GM18508 (cell line): ENCODE results near the gene RFX4.
"Not testable (repeated sequence)": the region's sequence is repeated elsewhere in the genome, so short reads cannot be mapped to it uniquely, and the experiment has no call there.

Experiments
- ATAC-seq: cut with Tn5 transposase; IDR thresholded peaks from one replicate; pipeline ENCODE4 v1.9.1; 2021; ENCODE audit warnings: moderate number of reproducible peaks; ENCODE audit not compliant: insufficient read depth, unreplicated experiment

The RFX4 gene

DNA sequence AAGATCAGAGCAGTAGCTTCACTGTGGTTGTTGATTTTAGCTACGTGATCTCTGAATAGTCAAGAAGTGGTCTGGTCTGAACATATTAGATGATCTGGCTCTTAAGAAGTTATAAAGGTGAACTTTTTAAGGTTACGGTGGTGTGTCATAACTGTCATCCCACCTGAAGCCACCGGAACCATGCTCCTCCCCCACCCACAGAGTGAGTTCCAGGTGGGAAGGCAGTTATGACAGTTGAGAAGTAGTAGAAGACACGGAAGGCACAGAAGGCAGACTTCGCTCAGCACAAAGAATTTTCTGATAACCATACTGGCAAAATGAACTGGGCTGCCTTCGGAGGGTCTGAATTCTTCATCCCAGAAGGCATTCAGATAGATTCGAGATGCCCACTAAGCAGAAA lies 101.7 kb downstream of the RFX4 start:
- ATAC-seq: no peak

DNA sequence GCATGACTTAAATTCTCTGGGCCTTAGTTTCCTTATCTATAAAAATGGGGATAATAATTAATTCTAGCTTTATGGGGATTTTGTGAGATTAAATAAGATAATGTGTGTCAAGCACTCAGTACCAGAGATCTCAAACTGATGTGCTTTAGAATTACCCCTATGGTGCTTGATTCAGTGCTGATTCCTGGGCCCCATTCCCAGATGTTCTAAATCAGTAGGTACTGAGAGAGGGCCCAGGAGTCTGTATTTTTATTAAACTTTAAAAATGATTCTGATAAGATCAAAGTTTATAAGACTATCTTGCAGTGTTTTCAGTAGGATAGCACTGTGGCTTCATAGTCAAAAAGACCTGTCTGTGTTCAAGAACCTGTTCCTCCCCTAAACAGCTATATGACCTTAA lies 102.6 kb downstream of the RFX4 start:
- ATAC-seq: no peak

DNA sequence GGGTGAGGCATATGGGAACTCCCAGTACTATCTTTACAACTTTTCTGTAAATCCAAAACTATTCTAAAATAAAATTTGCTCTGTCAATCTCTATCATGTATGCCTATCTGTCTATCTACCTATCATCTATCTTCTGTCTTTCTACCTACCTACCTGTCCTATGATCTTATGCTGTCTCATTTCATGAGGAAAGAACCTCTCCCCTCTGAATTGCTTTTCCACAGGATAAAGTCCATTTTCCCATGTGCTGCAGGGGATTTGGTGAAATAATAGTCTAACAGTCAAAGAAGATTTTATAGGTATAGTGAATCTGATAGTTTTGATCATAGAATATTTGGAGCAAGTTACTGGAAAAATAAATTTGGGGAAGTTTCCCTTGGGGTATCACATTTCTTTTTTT lies 104.9 kb downstream of the RFX4 start:
- no peak for ATAC-seq

DNA sequence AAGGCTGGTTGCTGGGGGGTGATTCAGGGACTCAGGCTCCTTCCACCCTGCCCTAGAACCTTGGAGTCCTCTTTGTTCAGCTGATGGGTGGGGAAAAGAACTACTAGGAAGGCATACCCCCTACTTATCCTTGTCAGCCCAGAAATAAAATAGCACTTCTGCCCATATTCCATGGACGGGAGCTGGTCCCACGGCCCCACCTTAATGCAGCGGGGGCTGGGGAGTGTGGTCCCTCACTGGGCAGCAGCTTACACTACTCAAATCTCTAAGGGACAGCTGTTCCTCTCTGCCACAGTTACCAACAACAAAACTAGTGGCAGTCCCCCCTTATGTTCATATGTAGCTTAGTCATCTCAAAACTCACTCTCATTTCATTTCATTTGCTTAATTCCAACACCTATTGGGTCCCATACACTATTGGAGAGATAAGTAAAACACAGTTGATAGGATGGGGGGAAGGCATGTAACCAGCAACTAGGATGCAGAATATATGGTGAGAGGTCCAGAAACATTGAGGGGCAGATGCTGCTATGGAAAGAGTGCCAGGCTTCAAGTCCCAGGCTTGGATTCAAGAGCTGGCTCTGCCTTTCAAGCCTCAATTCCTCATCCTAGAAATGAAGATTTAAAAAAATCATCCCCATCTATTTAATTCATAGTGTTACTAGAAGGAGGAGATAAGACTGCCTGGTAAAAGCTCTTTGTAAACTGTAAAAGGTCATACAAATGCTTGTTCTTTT lies 107.9 kb downstream of the RFX4 start:
- ATAC-seq: no peak

DNA sequence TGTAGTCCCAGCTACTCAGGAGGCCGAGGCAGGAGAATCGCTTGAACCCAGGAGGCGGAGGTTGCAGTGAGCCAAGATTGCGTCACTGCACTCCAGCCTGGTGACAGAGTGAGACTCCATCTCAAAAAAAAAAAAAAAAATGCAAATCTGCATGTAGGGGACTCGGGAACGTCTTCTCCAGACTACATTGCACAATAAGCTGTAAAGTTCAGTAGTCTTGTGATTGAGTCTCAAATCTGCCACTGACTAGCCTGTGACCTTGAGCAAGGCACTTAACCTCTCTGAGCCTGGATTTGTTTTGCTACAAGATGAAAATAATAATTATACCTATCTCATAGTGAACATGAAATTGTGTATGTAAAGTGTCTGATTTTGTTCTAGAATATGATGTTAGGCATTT lies 109.2 kb downstream of the RFX4 start:
- not testable (repeated sequence) for ATAC-seq

DNA sequence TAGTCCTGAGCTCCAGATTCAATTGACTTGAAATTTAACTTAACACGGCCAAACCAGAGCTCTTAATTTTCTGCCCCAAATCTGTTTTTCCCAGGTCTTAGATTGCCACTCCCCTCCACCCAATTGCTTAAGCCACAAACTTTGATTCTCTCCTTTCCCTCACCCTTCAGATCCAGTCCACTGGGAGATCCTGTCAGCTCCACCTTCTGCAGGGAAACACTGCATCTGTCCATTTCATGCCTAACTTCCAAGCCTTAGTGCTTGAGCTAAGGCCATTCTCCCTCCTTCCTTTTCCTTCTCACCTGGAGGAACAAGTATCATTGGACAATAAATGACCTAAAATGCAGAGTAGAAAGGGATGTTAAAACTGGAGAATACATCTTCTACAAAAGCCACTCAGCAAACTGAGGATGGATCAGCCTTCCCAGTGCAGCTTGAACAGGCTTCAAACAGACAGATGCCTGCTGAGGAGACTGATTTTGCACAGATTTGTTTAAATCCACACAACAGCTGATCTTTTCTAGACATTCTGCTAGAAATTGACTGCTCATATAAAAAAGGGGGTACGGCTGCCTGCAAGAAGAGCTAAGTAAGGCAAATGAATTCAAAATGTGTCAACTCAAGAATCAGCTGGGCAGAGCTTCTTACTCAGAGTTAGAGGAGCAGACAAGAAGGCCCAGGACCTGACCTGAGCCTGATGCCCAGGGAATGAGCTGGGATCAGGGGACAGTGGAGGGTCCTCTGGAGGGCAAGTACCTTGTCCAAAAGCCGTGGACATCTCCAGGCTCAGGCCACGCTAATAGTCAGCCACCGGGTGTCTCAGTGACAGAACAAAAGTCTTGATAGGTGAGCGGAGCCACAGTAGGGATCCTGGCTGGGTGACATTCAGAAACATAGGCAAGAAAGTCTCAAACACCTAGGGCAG lies 110.4 kb downstream of the RFX4 start:
- ATAC-seq: no peak

DNA sequence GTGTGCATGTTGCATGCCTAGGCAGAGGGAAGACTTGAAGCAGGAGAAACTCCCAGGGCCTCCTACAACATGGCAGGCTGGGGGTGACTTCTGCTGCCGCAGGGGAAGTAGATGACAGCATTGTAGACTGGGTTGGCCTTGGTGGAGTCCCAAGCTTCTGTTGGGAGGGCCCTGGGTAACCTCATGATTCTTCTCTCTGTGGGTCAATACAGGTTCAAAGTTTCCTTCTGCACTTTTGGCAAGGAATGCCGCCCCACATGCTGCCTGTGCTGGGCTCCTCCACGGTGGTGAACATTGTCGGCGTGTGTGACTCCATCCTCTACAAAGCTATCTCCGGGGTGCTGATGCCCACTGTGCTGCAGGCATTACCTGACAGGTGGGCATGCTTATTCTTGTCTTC lies 113.3 kb downstream of the RFX4 start:
- no peak for ATAC-seq

DNA sequence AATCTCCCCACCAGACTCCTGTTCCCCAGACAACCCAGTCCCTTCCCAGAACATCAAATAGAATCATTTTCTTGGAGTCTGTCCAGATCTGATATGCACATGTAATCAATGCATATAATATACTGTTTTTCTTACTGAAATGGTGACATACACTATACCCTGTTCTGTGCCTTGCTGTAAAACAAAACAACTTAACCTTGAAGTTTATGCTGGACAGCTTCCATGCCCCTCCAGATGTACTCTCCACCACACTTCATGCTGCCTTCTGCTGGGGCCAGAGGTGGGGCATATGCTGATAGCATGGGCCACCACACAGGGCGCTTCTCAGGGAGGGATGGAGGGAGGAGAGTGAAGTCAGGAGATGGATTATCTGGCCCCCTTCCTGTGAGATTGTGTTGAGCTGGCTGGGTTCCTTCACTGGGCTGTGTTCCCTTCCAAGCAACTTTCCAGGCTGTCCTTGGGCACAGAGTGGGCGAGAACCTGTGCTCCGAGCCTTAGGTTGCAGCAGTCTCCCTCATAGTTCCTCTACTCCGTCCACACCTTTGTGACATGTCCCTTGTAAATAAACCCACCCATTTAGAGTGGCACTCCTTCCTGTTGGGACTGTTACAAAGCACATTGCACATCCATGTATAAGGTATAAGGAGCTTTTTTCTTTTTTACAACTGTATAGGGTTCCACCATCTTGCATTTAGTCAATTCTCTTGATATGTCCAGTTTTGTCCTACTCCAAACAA lies 114.0 kb downstream of the RFX4 start:
- ATAC-seq: no peak

DNA sequence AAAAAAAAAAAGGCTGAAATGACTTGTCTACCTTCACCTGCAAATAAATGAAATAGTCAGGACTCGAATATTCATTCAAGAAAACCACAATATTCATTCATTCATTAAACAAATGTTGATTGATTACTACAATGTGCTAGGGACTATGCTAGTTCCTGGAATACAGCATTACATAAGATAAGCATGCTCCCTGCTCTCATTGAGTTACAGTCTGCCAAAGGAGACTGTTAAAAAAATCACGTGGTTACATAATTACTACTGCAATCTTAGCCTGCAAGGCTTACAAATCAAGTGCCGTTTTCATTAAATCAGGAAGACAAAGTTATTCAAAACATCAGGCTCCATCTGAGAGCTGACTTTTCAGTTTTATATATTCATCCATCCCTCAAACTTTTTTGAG lies 121.3 kb downstream of the RFX4 start:
- ATAC-seq: no peak

DNA sequence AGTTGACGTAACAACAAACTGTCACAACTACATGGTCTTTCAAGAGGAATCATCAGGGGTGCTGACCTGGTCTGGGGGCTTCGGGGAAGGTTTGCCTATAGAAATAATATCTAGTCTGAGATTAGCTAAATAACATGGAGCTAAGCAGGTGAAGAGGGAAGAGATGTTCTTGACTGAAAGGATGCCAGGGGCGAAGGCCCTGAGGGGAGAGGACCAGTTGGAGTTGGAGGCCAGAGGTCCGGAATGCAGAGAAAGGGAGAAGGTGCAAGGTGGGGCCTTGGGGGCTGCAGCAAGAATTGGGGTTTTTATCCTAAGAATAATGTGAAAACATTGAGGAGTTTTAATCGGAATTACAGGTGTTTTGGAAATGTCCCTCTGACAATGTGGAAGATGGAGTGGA lies 123.2 kb downstream of the RFX4 start:
- ATAC-seq: no peak

DNA sequence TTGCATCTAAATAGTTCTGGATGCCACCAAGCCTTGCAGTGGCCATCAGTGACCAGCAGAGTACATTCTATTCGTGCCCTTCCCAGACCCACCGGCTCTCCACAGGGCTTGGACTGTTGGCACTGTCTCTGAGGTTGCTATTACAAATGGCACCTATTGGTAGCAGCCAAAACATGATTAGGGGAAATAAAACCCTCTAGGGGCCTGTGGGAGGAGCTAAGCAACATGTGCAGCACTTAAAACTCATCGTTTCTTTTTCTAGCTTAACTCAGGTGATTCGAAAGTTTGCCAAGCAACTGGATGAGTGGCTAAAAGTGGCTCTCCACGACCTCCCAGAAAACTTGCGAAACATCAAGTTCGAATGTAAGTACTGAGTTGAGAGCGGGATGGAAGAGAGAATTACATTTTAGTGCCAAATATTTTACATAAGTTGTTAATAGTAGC lies 126.3 kb downstream of the RFX4 start:
- no peak for ATAC-seq

DNA sequence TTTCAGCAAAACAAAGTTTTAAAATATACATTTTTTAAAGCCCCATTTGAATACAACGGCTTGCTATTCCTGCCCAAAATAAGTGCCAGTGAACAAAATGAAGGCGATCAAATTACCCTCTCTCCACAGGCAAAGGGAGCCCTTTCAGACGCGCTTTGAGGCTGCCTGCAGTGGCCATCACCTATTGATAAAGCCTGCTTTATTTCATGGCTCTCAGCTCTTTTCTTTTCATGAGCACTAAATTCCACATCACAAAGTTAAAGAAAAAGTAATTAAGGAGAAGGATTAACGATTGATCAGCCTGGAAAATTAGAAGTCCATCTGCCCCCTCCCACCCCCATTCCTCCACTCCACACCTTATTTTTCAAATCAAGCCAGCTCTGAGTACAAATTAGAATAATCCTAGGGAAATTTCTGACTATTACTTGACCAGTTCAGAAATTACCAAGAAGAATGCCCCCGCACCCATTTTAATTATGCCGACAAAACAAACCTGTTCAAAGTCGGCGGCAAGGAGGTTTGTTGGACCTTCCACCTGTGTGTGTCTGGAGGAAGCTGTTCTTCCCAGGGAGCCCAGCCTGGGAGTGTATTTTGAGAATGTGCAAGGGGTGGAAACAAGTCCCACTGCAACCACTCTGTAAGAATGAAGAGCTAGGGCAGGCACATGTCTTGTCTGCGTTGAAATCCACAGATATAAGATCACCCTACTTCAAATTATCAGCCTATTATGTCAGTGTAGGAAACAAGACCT lies 127.5 kb downstream of the RFX4 start:
- no peak for ATAC-seq

DNA sequence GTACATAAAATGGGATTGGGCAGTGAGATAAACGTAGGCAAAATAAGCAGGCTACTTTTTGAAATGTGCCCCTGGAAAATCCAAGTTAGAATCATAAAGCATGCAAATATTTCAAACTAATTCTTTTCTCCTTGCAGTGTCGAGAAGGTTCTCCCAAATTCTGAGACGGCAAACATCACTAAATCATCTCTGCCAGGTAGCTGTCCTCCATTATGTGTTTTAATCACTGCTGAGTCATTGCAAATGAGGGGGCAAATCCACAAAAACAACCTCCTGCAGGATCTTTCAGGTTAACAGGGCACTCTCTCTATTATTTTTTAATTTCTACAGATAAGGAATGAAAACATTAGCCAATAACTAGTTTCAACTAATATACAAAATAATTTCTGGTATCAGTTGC lies 128.5 kb downstream of the RFX4 start:
- ATAC-seq: no peak

DNA sequence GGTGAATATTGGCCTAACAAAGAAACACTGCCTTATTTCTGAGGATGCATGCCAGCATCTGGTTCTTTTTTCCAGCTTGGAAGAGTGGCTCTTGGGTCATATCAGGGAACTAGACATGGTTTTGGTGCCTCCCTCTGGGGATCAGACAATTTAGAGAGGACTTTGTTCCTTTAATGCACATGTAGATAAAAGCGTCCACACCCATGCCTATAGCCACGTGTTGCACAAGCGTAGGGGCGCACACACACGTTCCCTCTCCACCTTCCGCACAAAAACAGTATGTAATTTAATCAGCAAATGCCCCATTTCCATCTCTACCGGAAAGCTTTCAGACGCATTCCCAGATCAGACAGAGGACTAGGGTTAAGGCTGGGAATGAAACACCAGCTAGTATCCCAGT lies 130.0 kb downstream of the RFX4 start:
- ATAC-seq: no peak

DNA sequence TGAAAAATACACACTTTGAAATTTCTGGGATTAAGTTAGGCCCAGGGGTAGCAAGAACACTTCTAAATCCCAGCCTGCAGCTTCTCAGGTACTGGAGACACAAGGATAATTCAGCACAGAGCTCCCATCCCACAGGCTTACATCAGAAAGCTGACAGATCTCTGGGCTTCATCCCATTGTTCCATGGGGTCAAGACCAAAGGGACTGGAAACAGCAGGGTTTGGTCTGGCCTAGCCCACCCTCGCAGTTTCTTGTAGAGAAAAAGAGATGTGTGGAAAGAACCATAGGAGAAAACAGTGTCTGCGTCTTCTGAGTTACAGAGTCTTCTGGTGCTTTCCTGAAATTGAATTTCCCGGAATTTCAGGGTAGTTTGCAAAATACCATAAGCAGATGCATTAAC lies 132.1 kb downstream of the RFX4 start:
- ATAC-seq: no peak

DNA sequence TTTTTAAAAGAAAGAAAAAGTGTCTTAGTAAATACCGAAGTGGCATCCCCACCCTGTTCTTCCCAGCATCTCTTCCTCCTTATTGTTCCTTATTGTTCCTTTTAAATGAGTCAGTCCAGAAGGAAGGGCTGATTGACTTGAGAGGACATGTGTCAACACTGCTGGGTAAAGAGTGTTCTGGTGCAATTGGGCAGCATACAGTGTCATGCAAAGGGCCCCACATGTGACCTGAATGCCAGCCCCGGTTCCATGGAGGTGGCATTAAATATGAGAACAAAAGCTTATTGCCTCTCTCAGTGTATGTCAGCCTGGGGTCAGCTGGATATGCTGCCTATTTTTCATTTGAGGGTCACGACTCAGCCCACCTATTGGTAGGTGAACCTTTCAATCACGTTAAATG lies 132.8 kb downstream of the RFX4 start:
- ATAC-seq: no peak

DNA sequence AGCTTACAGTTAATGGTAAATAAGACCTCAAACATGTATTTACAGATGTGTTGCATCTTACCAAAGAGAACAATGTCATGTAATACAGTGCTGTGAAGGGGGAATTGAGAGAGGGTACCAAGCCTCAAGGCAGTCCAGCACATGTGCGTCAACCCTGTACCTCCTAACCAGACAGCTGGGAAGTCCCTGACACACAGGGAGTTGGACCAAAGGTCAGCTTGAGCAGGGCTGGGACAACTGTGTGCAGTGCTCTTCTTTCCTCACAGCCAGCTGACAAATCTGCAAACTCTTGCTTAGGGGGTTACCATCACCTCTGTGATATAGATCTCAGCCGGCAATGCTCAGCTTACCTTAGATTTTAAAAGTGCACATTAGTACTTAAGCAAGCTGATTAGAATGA lies 134.9 kb downstream of the RFX4 start:
- no peak for ATAC-seq

DNA sequence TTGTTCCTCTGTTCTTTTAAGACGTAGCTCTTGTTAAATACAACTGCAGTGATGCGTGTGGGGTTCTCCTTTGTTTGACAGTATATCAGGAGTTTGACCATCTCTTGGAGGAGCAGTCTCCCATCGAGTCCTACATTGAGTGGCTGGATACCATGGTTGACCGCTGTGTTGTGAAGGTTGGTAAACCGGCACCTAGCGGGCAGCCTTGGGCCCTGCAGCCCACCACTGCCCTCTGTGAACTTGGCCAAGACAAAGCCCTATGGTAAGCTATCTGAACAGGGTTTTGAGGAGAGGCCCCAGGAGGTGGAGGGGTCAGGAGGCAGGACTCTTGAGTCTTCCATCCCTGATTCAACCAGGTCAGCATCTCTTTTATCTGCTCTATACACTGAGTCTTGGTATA lies 137.1 kb downstream of the RFX4 start:
- no peak for ATAC-seq

DNA sequence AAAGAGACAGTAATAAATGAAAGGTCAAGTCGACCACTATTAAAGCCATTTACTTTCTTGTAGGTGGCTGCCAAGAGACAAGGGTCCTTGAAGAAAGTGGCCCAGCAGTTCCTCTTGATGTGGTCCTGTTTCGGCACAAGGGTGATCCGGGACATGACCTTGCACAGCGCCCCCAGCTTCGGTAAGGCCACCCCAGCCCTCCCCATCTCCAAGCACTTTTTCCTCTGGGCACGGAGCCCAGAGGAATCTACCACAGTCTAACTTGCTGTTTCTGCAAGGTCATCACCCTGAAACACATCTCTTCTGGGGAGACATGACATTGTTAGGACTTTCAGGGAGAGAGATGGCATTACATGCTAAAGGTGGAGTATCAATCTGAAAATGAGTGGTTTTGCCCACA lies 137.9 kb downstream of the RFX4 start:
- ATAC-seq: no peak

DNA sequence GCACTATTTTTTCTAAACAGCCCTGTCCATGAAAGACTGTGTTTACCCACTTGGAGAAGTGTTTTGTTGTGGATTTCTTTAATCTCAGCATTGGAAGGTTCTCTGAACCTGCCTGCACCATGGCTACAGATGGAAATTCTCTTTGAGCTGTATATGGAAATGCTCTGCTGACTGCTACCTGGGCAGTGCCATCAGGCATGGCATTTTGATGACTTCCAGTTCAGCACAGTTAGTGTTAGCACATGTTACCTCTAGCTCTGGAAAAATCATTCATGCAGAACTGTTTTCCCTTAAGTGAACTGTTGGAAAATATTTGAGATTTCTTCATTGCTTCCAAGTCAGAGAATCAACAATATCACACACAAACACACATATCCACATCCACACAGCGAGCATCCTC lies 139.1 kb downstream of the RFX4 start:
- ATAC-seq: no peak
